KMS-11 (cell line): ENCODE results near the gene EPX.

Source experiments
- H2AFZ ChIP-seq: fragments of 200-600 bp; sonication (generic); 2 replicates; pipeline ENCODE4 v1.6.1; 2016; ENCODE audit warnings: antibody characterized with exemption, mixed run types, low read depth
- H3K27ac ChIP-seq: fragments of 200-600 bp; sonication (generic); 2 replicates; pipeline ENCODE4 v1.6.1; 2016; ENCODE audit warnings: mild to moderate bottlenecking, mixed run types
- H3K27me3 ChIP-seq: fragments of 200-600 bp; sonication (generic); 2 replicates; pipeline ENCODE4 v1.6.1; 2017; ENCODE audit warnings: mild to moderate bottlenecking, low read depth, mixed run types, moderate library complexity; ENCODE audit not compliant: insufficient read depth
- H3K36me3 ChIP-seq: fragments of 200-600 bp; sonication (generic); 2 replicates; pipeline ENCODE4 v1.6.1; 2017; ENCODE audit warnings: mild to moderate bottlenecking, mixed run types; ENCODE audit not compliant: insufficient read depth
- H3K4me1 ChIP-seq: fragments of 200-600 bp; sonication (generic); 2 replicates; pipeline ENCODE4 v1.6.1; 2016; ENCODE audit warnings: mild to moderate bottlenecking, low read depth, mixed run types; ENCODE audit not compliant: poor library complexity, severe bottlenecking
- H3K4me2 ChIP-seq: fragments of 200-600 bp; sonication (generic); 2 replicates; pipeline ENCODE4 v1.7.0; 2016; ENCODE audit warnings: mild to moderate bottlenecking, mixed run types
- H3K4me3 ChIP-seq: fragments of 200-600 bp; sonication (generic); IDR thresholded peaks from 2 replicates; pipeline ENCODE4 v1.6.1; 2017; ENCODE audit warnings: low read depth, low read length, mixed read lengths; ENCODE audit not compliant: insufficient read depth
- H3K79me2 ChIP-seq: fragments of 200-600 bp; sonication (generic); 2 replicates; pipeline ENCODE4 v1.6.1; 2016; ENCODE audit warnings: low read depth, mixed run types; ENCODE audit not compliant: insufficient read depth
- H3K9ac ChIP-seq: fragments of 200-600 bp; sonication (generic); 2 replicates; pipeline ENCODE4 v1.6.1; 2016; ENCODE audit warnings: mild to moderate bottlenecking, mixed run types
- H4K20me1 ChIP-seq: fragments of 200-600 bp; sonication (generic); 2 replicates; pipeline ENCODE4 v1.6.1; 2016; ENCODE audit warnings: mild to moderate bottlenecking, mixed run types; ENCODE audit not compliant: insufficient read depth
- CTCF ChIP-seq: fragments of 200-600 bp; sonication (generic); conservative IDR thresholded peaks from 2 replicates; pipeline ENCODE4 v1.6.1; 2017; ENCODE audit warnings: low read depth, mild to moderate bottlenecking, antibody characterized with exemption, low read length, moderate library complexity, mixed read lengths

The EPX gene

GRCh38 chr17:58239987-58240386 is 47.5 kb downstream of the EPX start:
- H3K27ac ChIP-seq = no peak overlapping the region
- TF ChIP-seq CTCF = no peak
- no peaks in the 10 kb centered on the region for H3K36me3 ChIP-seq
- H3K4me2 ChIP-seq = no peak overlapping the region
- peaks cover 7% of the 10 kb centered on the region for H3K4me1 ChIP-seq
- no peak overlapping the region for H3K4me3 ChIP-seq
- H3K27me3 ChIP-seq = peaks cover 3% of the 10 kb centered on the region
- H3K79me2 ChIP-seq = no peaks in the 10 kb centered on the region
- no peaks in the 10 kb centered on the region for H4K20me1 ChIP-seq
- H3K9ac ChIP-seq = no peak overlapping the region
- H2AFZ ChIP-seq = no peak overlapping the region

- no peak for TF ChIP-seq CTCF
Measured at GRCh38 chr17:58242171-58242784, 49.8 kb downstream of the EPX start.

GRCh38 chr17:58244963-58245362 is 52.4 kb downstream of the EPX start:
- Histone ChIP-seq H3K27ac (no peak overlapping the region), H4K20me1 (no peaks in the 10 kb centered on the region), H3K79me2 (no peaks in the 10 kb centered on the region), H3K4me2 (no peak overlapping the region), H3K4me3 (no peak overlapping the region), H3K36me3 (no peaks in the 10 kb centered on the region), H3K27me3 (peaks cover 11% of the 10 kb centered on the region), H3K9ac (no peak overlapping the region), H2AFZ (no peak overlapping the region), H3K4me1 (peaks cover 15% of the 10 kb centered on the region)
- TF ChIP-seq CTCF = no peak

More at GRCh38 chr17:58242171-58242784, 49.8 kb downstream of the EPX start:
- Histone ChIP-seq H3K4me1 (peaks cover 7% of the 10 kb centered on the region), H3K4me3 (no peak overlapping the region), H3K4me2 (no peak overlapping the region), H3K27me3 (peaks cover 11% of the 10 kb centered on the region), H3K9ac (no peak overlapping the region), H3K27ac (no peak overlapping the region), H4K20me1 (no peaks in the 10 kb centered on the region), H3K79me2 (no peaks in the 10 kb centered on the region), H3K36me3 (no peaks in the 10 kb centered on the region), H2AFZ (no peak overlapping the region)

- no peak for TF ChIP-seq CTCF
- Histone ChIP-seq H3K36me3 (no peaks in the 10 kb centered on the region), H3K4me2 (no peak overlapping the region), H4K20me1 (no peaks in the 10 kb centered on the region), H3K27ac (no peak overlapping the region), H3K79me2 (no peaks in the 10 kb centered on the region), H3K9ac (no peak overlapping the region), H3K4me3 (no peak overlapping the region), H3K27me3 (peaks cover 11% of the 10 kb centered on the region), H2AFZ (no peak overlapping the region), H3K4me1 (peaks cover 15% of the 10 kb centered on the region)
Measured at GRCh38 chr17:58245428-58246103, 53.0 kb downstream of the EPX start.
